ENCODE data around the gene MAN1C1. TPM values are rescaled to one million over a fixed set of nuclear protein-coding genes. Genes with fewer than 3 reads are reported as not detected.
A peak's percentile ranks its signal among the peaks of the same experiment; 100 is the strongest.
"Not testable (repeated sequence)": the region's sequence is repeated elsewhere in the genome, so short reads cannot be mapped to it uniquely, and the experiment has no call there.

MAN1C1 gene
- polyA plus RNA-seq, 1 of the 3 experiments (the other 2 are of a cell fraction) = 0.20 TPM

GRCh38 chr1:25662061-25662460, 45.5 kb downstream of the MAN1C1 start:
- H3K9me3 ChIP-seq = no peaks in the 10 kb centered on the region
- H3K27me3 ChIP-seq (ENCODE audit: insufficient read depth) = no peaks in the 10 kb centered on the region; the same call in 1 of the 2 replicates
- no peak for DNase-seq
- H3K4me2 ChIP-seq = no peak overlapping the region
- H3K9ac ChIP-seq = no peak overlapping the region
- peak overlapping the region in 1 of 2 experiments; percentile 34; a peak in 1 of 4 replicates for H3K27ac ChIP-seq (ENCODE audit: low read depth in 2 of 2, low read length in 1 of 2)
- no peaks in the 10 kb centered on the region for H4K20me1 ChIP-seq (ENCODE audit: insufficient read depth)
- H2AFZ ChIP-seq (ENCODE audit: low read depth) = no peak overlapping the region
- no peaks in the 10 kb centered on the region for H3K9me2 ChIP-seq
- H3K36me3 ChIP-seq (replicated peaks in 1 of 2; ENCODE audit: control insufficient read depth in 1 of 2, insufficient read depth in 2 of 2, low read length in 1 of 2) = no peaks in the 10 kb centered on the region
- POLR2A ChIA-PET = no interaction called here
- H3K4me3 ChIP-seq (ENCODE audit: low read depth in 2 of 2, low read length in 1 of 2) = no peak overlapping the region
- WGBS (ENCODE audit: low lambda C conversion rate) = 60% methylated on average over 2 of the region's 2 CpGs
- H3K79me2 ChIP-seq (ENCODE audit: insufficient read depth) = no peaks in the 10 kb centered on the region
- TF ChIP-seq TCF12 (IDR thresholded peaks at IDR 0.05) (no peak), PBX3 (IDR thresholded peaks at IDR 0.05) (no peak), RFX5 (IDR thresholded peaks at IDR 0.05; ENCODE audit: low read length) (no peak), SMC3 (IDR thresholded peaks at IDR 0.05; ENCODE audit: low read depth, low read length) (no peak), SIN3A (IDR thresholded peaks at IDR 0.05; ENCODE audit: borderline replicate concordance, low read depth, low read length) (no peak), USF2 (IDR thresholded peaks at IDR 0.05; ENCODE audit: borderline replicate concordance, low read depth, low read length) (no peak)
- peaks cover 0 to 31% of the 10 kb centered on the region in 2 experiments; a peak in 2 of 4 replicates for H3K4me1 ChIP-seq (ENCODE audit: control insufficient read depth in 1 of 2, insufficient read depth in 2 of 2, low read depth in 1 of 2, low read length in 1 of 2)
- H3F3A ChIP-seq (replicated peaks; ENCODE audit: insufficient read depth) = no peaks in the 10 kb centered on the region
- CTCF ChIA-PET = interaction anchor here (0.7 kb wide), 1 partner anchor 135 kb away, joined by 3 read pairs; no protein-coding TSS in a partner anchor

GRCh38 chr1:25662959-25663358, 46.4 kb downstream of the MAN1C1 start:
- WGBS (ENCODE audit: low lambda C conversion rate) = 75% methylated on average over 2 of the region's 2 CpGs
- H4K20me1 ChIP-seq (ENCODE audit: insufficient read depth); H3K9me2 ChIP-seq; H3K4me2 ChIP-seq; H3K36me3 ChIP-seq (replicated peaks in 1 of 2; ENCODE audit: control insufficient read depth in 1 of 2, insufficient read depth in 2 of 2, low read length in 1 of 2); H3K9ac ChIP-seq; H2AFZ ChIP-seq (ENCODE audit: low read depth); H3K27ac ChIP-seq (ENCODE audit: low read depth in 2 of 2, low read length in 1 of 2); DNase-seq; H3F3A ChIP-seq (replicated peaks; ENCODE audit: insufficient read depth); H3K9me3 ChIP-seq; POLR2A ChIA-PET; H3K79me2 ChIP-seq (ENCODE audit: insufficient read depth); H3K27me3 ChIP-seq (ENCODE audit: insufficient read depth); H3K4me3 ChIP-seq (ENCODE audit: low read depth in 2 of 2, low read length in 1 of 2); CTCF ChIA-PET: not testable (repeated sequence)
- peaks cover 0 to 29% of the 10 kb centered on the region in 2 experiments; a peak in 2 of 4 replicates for H3K4me1 ChIP-seq (ENCODE audit: control insufficient read depth in 1 of 2, insufficient read depth in 2 of 2, low read depth in 1 of 2, low read length in 1 of 2)

- H3K27ac ChIP-seq (ENCODE audit: low read depth in 2 of 2, low read length in 1 of 2) = no peak overlapping the region
- H3K9me2 ChIP-seq = no peaks in the 10 kb centered on the region
- no peaks in the 10 kb centered on the region for H3K36me3 ChIP-seq (replicated peaks in 1 of 2; ENCODE audit: control insufficient read depth in 1 of 2, insufficient read depth in 2 of 2, low read length in 1 of 2)
- CTCF ChIA-PET = interaction anchor here (1.0 to 1.1 kb wide), 2 partner anchors 10 to 135 kb away, joined by 3 read pairs; partner anchors contain the start of gene SELENON
- no peaks in the 10 kb centered on the region for H3K79me2 ChIP-seq (ENCODE audit: insufficient read depth)
- H3K4me1 ChIP-seq (ENCODE audit: control insufficient read depth in 1 of 2, insufficient read depth in 2 of 2, low read depth in 1 of 2, low read length in 1 of 2) = peaks cover 0 to 20% of the 10 kb centered on the region in 2 experiments; a peak in 2 of 4 replicates
- no peak overlapping the region for H3K4me3 ChIP-seq (ENCODE audit: low read depth in 2 of 2, low read length in 1 of 2)
- no peak for DNase-seq
- no peaks in the 10 kb centered on the region for H3F3A ChIP-seq (replicated peaks; ENCODE audit: insufficient read depth)
- H3K4me2 ChIP-seq = no peak overlapping the region
- TF ChIP-seq NRF1 (IDR thresholded peaks at IDR 0.05; ENCODE audit: low read depth, low read length) (no peak), YY1 (IDR thresholded peaks at IDR 0.05; ENCODE audit: low read depth) (no peak), GATA2 (CRISPR knock-in tag; IDR thresholded peaks at IDR 0.05) (no peak), EP300 (IDR thresholded peaks at IDR 0.05; ENCODE audit: borderline replicate concordance in 1 of 2, low read depth in 1 of 2, low read length in 1 of 2) (no peak)
- TF ChIP-seq, protein P1, sequence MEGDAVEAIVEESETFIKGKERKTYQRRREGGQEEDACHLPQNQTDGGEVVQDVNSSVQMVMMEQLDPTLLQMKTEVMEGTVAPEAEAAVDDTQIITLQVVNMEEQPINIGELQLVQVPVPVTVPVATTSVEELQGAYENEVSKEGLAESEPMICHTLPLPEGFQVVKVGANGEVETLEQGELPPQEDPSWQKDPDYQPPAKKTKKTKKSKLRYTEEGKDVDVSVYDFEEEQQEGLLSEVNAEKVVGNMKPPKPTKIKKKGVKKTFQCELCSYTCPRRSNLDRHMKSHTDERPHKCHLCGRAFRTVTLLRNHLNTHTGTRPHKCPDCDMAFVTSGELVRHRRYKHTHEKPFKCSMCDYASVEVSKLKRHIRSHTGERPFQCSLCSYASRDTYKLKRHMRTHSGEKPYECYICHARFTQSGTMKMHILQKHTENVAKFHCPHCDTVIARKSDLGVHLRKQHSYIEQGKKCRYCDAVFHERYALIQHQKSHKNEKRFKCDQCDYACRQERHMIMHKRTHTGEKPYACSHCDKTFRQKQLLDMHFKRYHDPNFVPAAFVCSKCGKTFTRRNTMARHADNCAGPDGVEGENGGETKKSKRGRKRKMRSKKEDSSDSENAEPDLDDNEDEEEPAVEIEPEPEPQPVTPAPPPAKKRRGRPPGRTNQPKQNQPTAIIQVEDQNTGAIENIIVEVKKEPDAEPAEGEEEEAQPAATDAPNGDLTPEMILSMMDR (IDR thresholded peaks at IDR 0.05) = no peak
- POLR2A ChIA-PET = no interaction called here
- H3K9me3 ChIP-seq = no peaks in the 10 kb centered on the region
- no peak overlapping the region for H3K9ac ChIP-seq
- H4K20me1 ChIP-seq (ENCODE audit: insufficient read depth) = no peaks in the 10 kb centered on the region
- WGBS (ENCODE audit: low lambda C conversion rate) = 75% methylated on average over 14 of the region's 14 CpGs
- H3K27me3 ChIP-seq (ENCODE audit: insufficient read depth) = no peaks in the 10 kb centered on the region; the same call in 1 of the 2 replicates
- no peak overlapping the region for H2AFZ ChIP-seq (ENCODE audit: low read depth)
Measured at GRCh38 chr1:25664357-25665199, 48.0 kb downstream of the MAN1C1 start.
